HCEC 1CT (cell line): ENCODE data around the gene KIF7.
A peak's percentile ranks its signal among the peaks of the same experiment; 100 is the strongest.

Source experiments
- DNase-seq: peaks from one replicate; pipeline ENCODE4 v3.0.0-alpha.2; 2017

The KIF7 gene

GRCh38 chr15:89670971-89671560 lies 15.8 kb upstream of the KIF7 start:
- no peak for DNase-seq

GRCh38 chr15:89669941-89670340 lies 14.7 kb upstream of the KIF7 start:
- DNase-seq, result no peak

- no peak for DNase-seq
Measured at GRCh38 chr15:89669309-89669865, 14.1 kb upstream of the KIF7 start.

- DNase-seq, result no peak
Measured at GRCh38 chr15:89668171-89668570, 12.9 kb upstream of the KIF7 start.

GRCh38 chr15:89667706-89667960 lies 12.4 kb upstream of the KIF7 start:
- no peak for DNase-seq

- no peak for DNase-seq
Measured at GRCh38 chr15:89666858-89667705, 11.8 kb upstream of the KIF7 start.

GRCh38 chr15:89666184-89666857 lies 11.1 kb upstream of the KIF7 start:
- DNase-seq, result no peak

GRCh38 chr15:89665449-89666181 lies 10.3 kb upstream of the KIF7 start:
- DNase-seq, result peak; percentile 28

GRCh38 chr15:89664441-89665350 lies 9.4 kb upstream of the KIF7 start:
- no peak for DNase-seq

- peak; percentile 90 for DNase-seq
Measured at GRCh38 chr15:89662893-89663626, 7.8 kb upstream of the KIF7 start.

- no peak for DNase-seq
Measured at GRCh38 chr15:89660556-89660955, 5.3 kb upstream of the KIF7 start.

GRCh38 chr15:89659295-89659694 lies 4.0 kb upstream of the KIF7 start:
- no peak for DNase-seq

- no peak for DNase-seq
Measured at GRCh38 chr15:89657686-89658200, 2.5 kb upstream of the KIF7 start.

GRCh38 chr15:89656116-89656815 lies 999 bp upstream of the KIF7 start:
- no peak for DNase-seq

GRCh38 chr15:89654301-89654761 lies 936 bp downstream of the KIF7 start:
- DNase-seq, result peak; percentile 58

GRCh38 chr15:89653578-89653977 lies 1.7 kb downstream of the KIF7 start:
- no peak for DNase-seq

- DNase-seq, result no peak
Measured at GRCh38 chr15:89652666-89653065, 2.6 kb downstream of the KIF7 start.

- DNase-seq, result no peak
Measured at GRCh38 chr15:89652131-89652530, 3.1 kb downstream of the KIF7 start.

GRCh38 chr15:89649716-89650115 lies 5.6 kb downstream of the KIF7 start:
- no peak for DNase-seq

- DNase-seq, result no peak
Measured at GRCh38 chr15:89649013-89649625, 6.1 kb downstream of the KIF7 start.
